Stimulated activated CD4-positive, alpha-beta T cell treated with anti-CD3 and anti-CD28 coated beads, TNF-alpha, amount 100 ng/mL, for 48 hours (primary cell): ENCODE measurements around the gene RAB11FIP3.

Experiments used
- DNase-seq, 3 donors: peaks; one replicate each; pipeline ENCODE4 v3.0.0-alpha.2; 2020; ENCODE audit warnings: low read depth in 3 of 3

Gene RAB11FIP3

DNA sequence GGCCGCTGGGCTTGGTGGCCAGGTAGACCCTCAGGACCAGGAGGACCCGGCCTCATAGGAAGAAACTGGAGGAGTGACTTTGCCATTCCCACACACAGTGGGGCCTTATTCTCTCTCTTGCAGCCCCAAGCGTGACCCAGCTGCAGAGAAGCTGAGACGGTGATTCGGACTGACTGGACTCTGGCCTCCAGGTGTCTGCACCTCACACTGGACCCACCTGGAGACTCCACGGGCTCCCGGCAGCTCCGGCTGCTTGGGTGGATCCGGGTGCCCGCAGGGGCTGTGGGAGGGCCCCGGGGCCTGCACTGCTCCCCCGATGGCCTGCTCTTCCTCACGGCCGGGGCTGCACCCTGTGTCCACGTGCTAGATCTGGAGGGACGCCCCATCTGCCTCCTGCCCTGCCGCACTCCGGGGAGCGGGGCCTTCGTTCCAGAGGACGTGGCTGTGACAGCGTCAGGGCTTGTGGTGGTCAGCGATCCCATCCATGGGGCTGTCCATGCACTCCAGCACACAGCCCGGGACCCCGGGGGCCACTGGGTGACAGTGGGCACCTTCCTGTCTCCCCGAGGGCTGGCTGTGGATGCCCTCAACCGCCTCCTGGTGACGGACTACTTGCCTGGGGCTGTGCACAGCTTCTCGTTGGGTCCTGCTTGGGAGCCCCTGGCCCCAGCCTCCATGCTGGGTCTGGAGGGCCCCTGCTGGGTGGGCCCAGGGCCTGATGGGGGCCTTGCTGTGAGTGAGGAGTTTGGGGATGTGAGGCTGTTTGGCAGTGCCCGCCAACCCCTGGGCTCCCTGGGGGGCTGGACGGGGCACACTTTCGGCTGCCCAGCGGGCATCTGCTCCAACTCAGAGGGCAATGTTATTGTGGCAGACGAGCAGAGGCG lies 142.2 kb downstream of the RAB11FIP3 start:
- DNase-seq, result no peak

- no peak for DNase-seq
Observed at GRCh38 chr16:568401-569258, 143.2 kb downstream of the RAB11FIP3 start.

- DNase-seq, result peak; percentile 38 to 52 (median 42)
Observed at GRCh38 chr16:569445-570254, 144.2 kb downstream of the RAB11FIP3 start, which contains the start of gene PIGQ. PIGQ (plus strand) TSS chr16:569968; CDS start chr16:574075, 4,107 bp downstream.
